Body of pancreas (tissue), 4 donors: ENCODE data around the gene TBX21. TPM values are rescaled to one million over a fixed set of nuclear protein-coding genes. Genes with fewer than 3 reads are reported as not detected.
A peak's percentile ranks its signal among the peaks of the same experiment; 100 is the strongest.

Experiments used
- ATAC-seq: fragments of 150-250 bp; one replicate; pipeline ENCODE4 v1.9.1; 2016
- DNase-seq, 4 donors: peaks; one replicate each; pipeline ENCODE4 v3.0.0-alpha.2; 2019
- H3K27ac ChIP-seq, 4 donors: fragments of 200-600 bp; sonication (generic); 1 replicate in 3 of 4; 2 replicates in 1 of 4; pipeline versions ENCODE4 v1.5.1 to v1.6.1; 2016 to 2019; ENCODE audit warnings: mild to moderate bottlenecking in 1 of 4, mixed read lengths in 1 of 4, moderate library complexity in 1 of 4
- H3K27me3 ChIP-seq, 2 donors: fragments of 200-600 bp; sonication (generic); one replicate each; pipeline ENCODE4 v1.6.0; 2016; ENCODE audit warnings: mild to moderate bottlenecking in 1 of 2
- H3K36me3 ChIP-seq, 2 donors: fragments of 200-600 bp; sonication (generic); replicated peaks in 1 of 2; 2 replicates each; pipeline ENCODE4 v1.5.1; 2016; ENCODE audit warnings: low read depth in 2 of 2; ENCODE audit not compliant: insufficient read depth in 1 of 2
- H3K4me1 ChIP-seq: fragments of 200-600 bp; sonication (generic); one replicate; pipeline ENCODE4 v1.6.0; 2016
- H3K4me3 ChIP-seq, 2 donors: fragments of 200-600 bp; sonication (generic); 1 replicate in 1 of 2; 2 replicates in 1 of 2; pipeline ENCODE4 v1.5.1; 2016 to 2019
- H3K9me3 ChIP-seq, 3 donors: fragments of 200-600 bp; sonication (generic); 1 replicate in 2 of 3; 2 replicates in 1 of 3; pipeline ENCODE4 v1.5.1; 2016
- POLR2A ChIP-seq, 3 donors: fragments of 450-650 bp; IDR thresholded peaks; one replicate each; pipeline ENCODE4 v1.6.1; 2016; ENCODE audit warnings: antibody characterized with exemption in 3 of 3, mild to moderate bottlenecking in 2 of 3
- WGBS, 2 donors: methylation state at CpG; one replicate each; pipeline ENCODE4 v1.1.5; 2017; 5-methylcytosine and 5-hydroxymethylcytosine counted together
- intact Hi-C: fragments of 100-400 bp; cut with DNase I; formaldehyde crosslinking; loops from one replicate; pipeline ENCODE4 v1.15.1; 2023
- total RNA-seq, 2 donors: library from RNA; depleted of rRNA; stranded (reverse); fragments of >200 nt; gene quantifications; one replicate each; pipeline ENCODE4 v1.1.0, GENCODE V29; 2016
- TF ChIP-seq, protein P1 (sequence below), 7 experiments: fragments of 450-650 bp in 4 of 7; fragments of 200-600 bp in 3 of 7; sonication (generic) in 3 of 7; IDR thresholded peaks; one replicate each; pipeline ENCODE4 v1.5.1; 2016 to 2019; ENCODE audit warnings: antibody characterized with exemption in 7 of 7

Gene TBX21
- total RNA-seq, 2 donors from 2014 or later, result 1.0 TPM; not detected in 1

DNA sequence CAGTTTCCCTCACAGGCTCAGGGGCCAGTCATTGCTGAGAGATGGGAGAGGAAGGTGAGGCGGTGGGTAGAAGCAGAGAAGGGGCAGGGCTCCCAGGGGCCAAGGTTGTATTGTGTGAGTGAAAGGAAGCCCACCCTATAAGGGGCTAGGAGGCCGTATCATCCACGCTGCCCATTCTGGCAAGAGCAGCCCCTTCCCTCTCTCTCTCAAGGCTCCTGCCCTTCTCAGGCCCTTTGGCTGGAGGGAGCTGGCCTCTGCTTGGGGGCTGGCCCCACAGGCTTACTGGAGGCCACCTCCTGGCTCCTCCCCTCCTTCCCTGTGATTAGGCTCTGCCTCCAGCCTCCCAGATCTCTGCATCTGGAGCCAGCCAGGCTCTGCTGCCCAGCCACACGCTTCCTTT is 31.4 kb upstream of the TBX21 start:
- Histone ChIP-seq H3K4me1 (peaks cover 3% of the 10 kb centered on the region), H3K36me3 (no peaks in the 10 kb centered on the region), H3K27me3 (no peaks in the 10 kb centered on the region), H3K9me3 (no peaks in the 10 kb centered on the region), H3K4me3 (no peak overlapping the region), H3K27ac (no peak overlapping the region)
- DNase-seq (peak in 1 of 4 donors; percentile 3), ATAC-seq (no peak)
- intact Hi-C loops, result no loop called here
- 82 to 86% methylated on average over 4 of the region's 4 CpGs for WGBS, 2 donors
- TF ChIP-seq POLR2A (IDR thresholded peaks at IDR 0.05), result no peak
- TF ChIP-seq, protein P1, sequence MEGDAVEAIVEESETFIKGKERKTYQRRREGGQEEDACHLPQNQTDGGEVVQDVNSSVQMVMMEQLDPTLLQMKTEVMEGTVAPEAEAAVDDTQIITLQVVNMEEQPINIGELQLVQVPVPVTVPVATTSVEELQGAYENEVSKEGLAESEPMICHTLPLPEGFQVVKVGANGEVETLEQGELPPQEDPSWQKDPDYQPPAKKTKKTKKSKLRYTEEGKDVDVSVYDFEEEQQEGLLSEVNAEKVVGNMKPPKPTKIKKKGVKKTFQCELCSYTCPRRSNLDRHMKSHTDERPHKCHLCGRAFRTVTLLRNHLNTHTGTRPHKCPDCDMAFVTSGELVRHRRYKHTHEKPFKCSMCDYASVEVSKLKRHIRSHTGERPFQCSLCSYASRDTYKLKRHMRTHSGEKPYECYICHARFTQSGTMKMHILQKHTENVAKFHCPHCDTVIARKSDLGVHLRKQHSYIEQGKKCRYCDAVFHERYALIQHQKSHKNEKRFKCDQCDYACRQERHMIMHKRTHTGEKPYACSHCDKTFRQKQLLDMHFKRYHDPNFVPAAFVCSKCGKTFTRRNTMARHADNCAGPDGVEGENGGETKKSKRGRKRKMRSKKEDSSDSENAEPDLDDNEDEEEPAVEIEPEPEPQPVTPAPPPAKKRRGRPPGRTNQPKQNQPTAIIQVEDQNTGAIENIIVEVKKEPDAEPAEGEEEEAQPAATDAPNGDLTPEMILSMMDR (IDR thresholded peaks at IDR 0.05), result no peak

DNA sequence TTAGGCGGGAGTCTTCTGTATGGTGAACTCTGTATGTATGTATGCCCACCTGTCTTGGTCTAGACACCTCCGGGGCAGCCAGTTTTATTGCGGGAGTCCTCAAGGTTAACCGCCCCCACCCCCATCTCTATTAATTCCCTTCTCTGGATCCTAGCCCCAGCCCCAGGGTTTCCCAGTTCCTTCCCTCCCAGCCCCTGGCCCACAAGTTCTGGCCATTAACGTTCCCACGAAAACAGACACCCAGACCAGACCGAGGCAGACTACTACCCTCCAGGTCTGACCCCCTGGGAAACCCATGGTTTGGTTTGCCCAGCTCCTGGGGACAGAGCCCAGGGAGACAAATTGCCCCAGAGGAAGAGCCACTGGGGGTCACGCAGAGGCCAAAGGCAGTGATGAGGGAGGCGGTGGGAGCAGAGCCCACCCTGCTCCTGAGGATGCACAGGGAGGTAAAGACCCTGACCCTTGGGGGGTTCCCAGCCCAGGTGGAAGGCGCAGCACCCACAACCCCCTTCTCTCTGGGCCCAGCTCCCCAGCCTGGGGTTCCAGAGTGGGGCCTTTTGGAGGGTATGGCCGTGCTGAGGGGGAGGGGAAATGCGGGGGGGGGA is 30.5 kb upstream of the TBX21 start:
- TF ChIP-seq POLR2A (IDR thresholded peaks at IDR 0.05), result no peak
- TF ChIP-seq, protein P1 (IDR thresholded peaks at IDR 0.05), result no peak
- intact Hi-C loops, result no loop called here
- Histone ChIP-seq H3K36me3 (no peaks in the 10 kb centered on the region), H3K4me3 (no peak overlapping the region), H3K27me3 (no peaks in the 10 kb centered on the region), H3K4me1 (peaks cover 3% of the 10 kb centered on the region), H3K27ac (no peak overlapping the region), H3K9me3 (no peaks in the 10 kb centered on the region)
- DNase-seq (no peak), ATAC-seq (no peak)
- 81 to 88% methylated on average over 12 of the region's 12 CpGs for WGBS, 2 donors

DNA sequence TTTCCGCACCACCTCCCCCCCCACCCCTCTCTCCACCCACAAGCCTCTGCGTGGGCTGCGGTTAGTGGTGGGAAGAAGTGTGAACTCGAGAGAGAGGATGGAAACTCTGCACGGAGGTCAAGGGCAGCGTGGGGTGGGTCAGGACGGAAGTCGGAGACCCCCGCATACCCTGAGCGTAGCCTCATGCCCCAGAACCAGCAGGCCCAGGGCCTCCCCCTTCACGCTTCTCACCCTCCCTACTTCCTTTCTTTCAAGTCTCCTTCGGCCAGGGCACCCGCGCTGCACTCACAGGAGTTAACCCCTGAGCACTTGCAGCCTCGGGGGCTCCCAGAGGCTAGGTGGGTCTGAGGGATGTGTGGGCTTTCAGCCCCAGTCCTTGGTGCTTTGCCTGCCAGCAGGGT is 29.8 kb upstream of the TBX21 start:
- Histone ChIP-seq H3K36me3 (no peaks in the 10 kb centered on the region), H3K4me3 (no peak overlapping the region), H3K4me1 (peaks cover 3% of the 10 kb centered on the region), H3K27me3 (no peaks in the 10 kb centered on the region), H3K9me3 (no peaks in the 10 kb centered on the region), H3K27ac (no peak overlapping the region)
- intact Hi-C loops, result no loop called here
- DNase-seq, result no peak
- no peak for ATAC-seq
- 56 to 89% methylated on average over 11 to 15 of the region's 15 CpGs for WGBS, 2 donors
- TF ChIP-seq, protein P1 (IDR thresholded peaks at IDR 0.05), result no peak
- TF ChIP-seq POLR2A (IDR thresholded peaks at IDR 0.05), result no peak

DNA sequence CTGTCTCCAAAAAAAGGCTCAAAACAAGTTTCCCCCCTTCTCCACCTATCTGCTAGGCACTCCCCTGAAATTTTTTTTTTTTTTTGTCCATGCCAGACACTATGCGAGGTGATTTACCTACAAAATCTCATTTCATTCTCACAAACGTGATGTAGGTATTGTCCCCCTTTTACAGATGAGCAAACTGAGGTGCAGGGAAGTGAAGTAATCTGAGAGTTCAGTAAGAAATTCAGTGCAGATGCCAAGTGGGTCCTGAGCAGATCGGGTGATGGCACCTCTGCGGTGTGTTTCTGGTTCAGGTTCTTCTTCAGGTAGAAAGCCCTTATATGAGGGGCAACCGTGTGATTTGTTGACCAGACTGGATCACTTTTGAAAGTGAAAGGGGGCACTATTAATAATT is 29.4 kb upstream of the TBX21 start:
- Histone ChIP-seq H3K4me3 (no peak overlapping the region), H3K27me3 (no peaks in the 10 kb centered on the region), H3K27ac (no peak overlapping the region), H3K9me3 (no peaks in the 10 kb centered on the region), H3K4me1 (peaks cover 3% of the 10 kb centered on the region), H3K36me3 (no peaks in the 10 kb centered on the region)
- 85 to 89% methylated on average over 5 of the region's 5 CpGs for WGBS, 2 donors
- ATAC-seq (no peak), DNase-seq (no peak)
- intact Hi-C loops, result no loop called here
- TF ChIP-seq, protein P1 (IDR thresholded peaks at IDR 0.05), result no peak
- no peak for TF ChIP-seq POLR2A (IDR thresholded peaks at IDR 0.05)

DNA sequence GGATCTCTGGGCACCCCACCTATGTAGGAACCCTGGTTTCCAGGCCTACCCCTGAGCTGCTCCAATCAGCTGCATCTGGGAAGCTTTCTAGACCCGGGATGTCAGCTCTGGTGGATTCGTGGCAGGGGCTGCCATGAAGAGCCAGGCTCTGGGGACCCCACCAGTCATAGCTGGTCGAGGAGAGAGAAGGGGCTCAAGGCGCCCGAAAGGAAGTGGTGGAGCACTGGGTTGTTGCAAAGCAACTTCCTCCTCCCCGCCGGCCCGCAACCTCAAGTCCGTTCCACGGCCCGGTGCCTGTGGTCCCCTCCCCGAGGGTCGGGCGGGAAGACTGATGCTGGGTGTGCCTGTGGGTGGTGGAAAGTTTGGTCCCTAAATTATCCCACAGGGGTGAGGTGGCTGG is 28.9 kb upstream of the TBX21 start:
- Histone ChIP-seq H3K4me3 (no peak overlapping the region), H3K36me3 (no peaks in the 10 kb centered on the region), H3K4me1 (peaks cover 3% of the 10 kb centered on the region), H3K27ac (no peak overlapping the region), H3K9me3 (no peaks in the 10 kb centered on the region), H3K27me3 (no peaks in the 10 kb centered on the region)
- whole genome bisulfite sequencing, 2 donors, result 61 to 66% methylated on average over 14 of the region's 14 CpGs
- ATAC-seq, result no peak
- intact Hi-C loops, result no loop called here
- DNase-seq, result no peak
- TF ChIP-seq POLR2A (IDR thresholded peaks at IDR 0.05), result no peak
- TF ChIP-seq, protein P1 (IDR thresholded peaks at IDR 0.05), result no peak
